ENCODE data around the gene SPATS2L.
A peak's percentile ranks its signal among the peaks of the same experiment; 100 is the strongest.

SPATS2L gene, protein sequence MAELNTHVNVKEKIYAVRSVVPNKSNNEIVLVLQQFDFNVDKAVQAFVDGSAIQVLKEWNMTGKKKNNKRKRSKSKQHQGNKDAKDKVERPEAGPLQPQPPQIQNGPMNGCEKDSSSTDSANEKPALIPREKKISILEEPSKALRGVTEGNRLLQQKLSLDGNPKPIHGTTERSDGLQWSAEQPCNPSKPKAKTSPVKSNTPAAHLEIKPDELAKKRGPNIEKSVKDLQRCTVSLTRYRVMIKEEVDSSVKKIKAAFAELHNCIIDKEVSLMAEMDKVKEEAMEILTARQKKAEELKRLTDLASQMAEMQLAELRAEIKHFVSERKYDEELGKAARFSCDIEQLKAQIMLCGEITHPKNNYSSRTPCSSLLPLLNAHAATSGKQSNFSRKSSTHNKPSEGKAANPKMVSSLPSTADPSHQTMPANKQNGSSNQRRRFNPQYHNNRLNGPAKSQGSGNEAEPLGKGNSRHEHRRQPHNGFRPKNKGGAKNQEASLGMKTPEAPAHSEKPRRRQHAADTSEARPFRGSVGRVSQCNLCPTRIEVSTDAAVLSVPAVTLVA

DNA sequence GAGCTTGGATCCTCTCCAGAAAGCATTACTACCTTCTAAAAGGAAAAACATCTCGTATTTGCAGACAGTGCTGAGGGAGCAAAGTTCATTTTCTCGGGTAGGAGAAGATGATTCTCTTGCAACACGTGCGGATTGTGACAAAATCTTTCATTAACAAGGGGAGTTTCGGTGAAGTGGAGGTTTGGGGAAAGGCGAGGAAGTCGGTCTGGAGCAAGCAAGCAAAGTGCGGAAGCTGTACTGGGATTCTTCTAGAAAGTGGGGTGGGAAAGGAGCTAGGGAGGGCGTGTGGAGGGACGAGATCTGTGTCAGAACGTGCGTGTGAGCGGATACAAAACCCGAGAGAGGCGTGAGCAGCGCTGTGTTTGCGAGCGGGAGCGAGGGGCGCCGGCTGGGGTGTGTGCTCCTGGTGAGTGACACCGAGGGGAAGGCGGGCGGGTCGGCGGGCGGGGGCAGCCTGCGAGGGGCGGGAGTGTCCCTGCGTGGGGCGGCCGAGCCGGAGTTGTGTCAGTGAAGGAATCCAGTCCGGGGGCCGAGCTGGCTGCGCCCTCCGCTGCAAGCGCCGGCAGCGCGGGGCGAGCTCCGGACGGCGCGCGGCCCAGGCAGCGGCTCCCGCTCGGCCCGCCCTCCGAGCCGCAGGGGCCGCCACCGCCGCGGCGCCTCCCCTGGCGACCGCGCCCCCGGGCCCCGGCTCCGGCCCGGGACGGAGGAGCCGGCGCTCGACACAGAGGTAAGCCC is at the start of gene SPATS2L:
TSS of gene SPATS2L (plus strand) at position 498 of the 735 bp plus-strand sequence. CDS start 82,552 bp downstream, outside the sequence.
- peak; percentile 13 to 46 for DNase-seq

- no peak for DNase-seq
Observed at GRCh38 chr2:200257570-200257969, 48.9 kb upstream of the SPATS2L start.

DNA sequence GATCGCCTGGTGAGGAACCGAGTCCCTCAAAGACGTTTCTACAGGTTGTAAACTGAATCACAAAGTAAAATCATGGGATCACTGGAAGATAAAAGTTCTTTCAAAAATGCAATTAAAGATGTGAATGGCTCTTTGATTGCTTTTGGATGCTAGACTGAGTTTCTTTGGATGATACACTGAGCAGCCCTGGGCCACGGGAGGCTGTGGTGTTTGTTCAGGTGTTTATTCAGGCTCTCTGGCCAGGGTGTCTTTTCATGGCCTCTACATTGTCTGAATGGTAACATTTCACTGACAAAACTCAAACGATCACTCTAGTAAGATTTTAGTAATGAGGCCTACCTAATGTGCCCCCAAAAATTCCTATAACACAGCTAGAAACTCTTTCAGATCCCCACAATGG is 48.4 kb upstream of the SPATS2L start:
- DNase-seq, result no peak

DNA sequence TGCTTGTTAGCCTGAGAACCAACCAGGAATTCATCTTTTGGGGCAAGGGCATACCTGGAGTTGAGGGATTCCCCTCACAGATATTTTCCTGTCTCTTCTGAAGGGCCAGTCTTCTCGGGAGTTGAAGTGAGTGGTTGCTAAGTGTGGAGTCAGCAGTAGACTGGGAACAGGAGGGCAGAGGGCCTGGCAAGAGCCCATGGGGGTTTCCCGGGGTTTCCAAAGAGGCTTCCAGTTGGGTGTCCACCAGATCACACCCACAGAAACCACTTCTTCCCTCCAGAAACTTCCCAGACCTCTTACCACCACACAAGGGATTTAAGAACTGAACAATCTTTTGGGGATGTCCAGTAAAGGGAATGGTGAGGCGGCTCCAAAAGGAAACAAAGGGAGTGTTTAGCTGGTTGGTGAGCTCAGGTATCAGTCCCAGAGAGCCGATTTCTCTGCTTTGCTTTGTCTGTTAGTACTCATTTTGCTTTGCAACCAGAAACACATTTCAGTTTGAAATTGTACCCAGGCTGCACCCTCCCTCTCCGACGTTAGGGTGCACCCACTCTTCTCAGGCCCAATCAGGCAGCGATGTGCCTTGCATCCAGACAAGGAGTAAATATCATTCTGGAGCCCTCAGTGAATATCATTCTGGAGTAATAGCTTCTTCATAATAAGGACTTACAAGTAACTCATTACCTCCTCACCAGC is 47.5 kb upstream of the SPATS2L start:
- DNase-seq, result no peak

DNA sequence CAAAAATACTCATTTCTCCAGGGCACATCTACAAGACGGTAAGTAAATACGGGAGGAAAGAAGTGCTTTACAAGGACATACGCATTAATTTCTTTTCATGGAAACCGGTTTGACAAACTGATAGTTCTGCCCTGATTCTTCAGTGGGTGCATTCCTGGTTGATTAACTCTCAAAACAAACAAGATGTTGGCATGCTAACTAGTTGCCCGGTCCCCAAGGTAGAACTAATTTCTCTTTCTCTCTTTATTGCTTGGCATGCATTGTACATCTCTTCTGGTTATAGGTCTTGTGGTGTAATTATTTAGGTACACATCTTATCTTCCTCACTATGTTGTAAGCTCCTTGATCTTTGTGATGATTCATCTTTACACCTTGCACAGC is 46.9 kb upstream of the SPATS2L start:
- DNase-seq, result no peak

DNA sequence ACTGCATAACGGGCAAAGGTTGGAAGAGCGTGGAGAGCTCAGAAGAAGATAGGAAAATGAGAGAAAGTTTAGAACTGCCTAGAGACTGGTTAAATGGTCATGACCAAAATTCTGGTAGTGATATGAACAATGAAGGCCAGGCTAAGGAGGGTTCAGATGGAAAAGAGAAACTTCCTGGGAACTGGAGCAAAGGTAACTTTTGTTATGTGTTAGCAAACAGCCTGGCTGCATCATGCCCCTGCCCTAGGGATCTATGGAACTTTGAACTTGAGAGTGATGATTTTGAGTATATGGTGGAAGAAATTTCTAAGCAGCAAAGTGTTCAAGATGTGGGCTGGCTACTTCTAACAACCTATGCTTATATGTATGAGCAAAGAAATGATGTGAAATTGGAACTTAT is 44.4 kb upstream of the SPATS2L start:
- no peak for DNase-seq

DNA sequence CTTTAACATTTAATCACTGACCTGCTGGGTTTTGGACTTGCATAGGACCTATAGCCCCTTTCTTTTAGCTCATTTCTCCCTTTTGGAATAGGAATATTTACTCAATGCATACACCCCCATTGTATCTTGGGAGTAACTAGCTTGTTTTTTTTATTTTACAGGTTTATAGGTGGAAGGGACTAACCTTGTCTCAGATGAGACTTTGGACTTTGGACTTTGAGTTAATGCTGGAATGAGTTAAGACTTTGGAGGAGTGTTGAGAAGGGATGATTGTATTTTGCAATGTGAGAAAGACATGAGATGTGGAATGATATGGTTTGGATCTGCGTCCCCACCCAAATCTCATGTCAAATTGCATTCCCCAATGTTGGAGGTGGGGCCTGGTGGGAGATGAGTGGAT is 43.2 kb upstream of the SPATS2L start:
- DNase-seq, result no peak

- DNase-seq, result no peak
Observed at GRCh38 chr2:200264631-200265030, 41.9 kb upstream of the SPATS2L start.

- DNase-seq, result no peak
Observed at GRCh38 chr2:200266406-200266805, 40.1 kb upstream of the SPATS2L start.

- no peak for DNase-seq
Observed at GRCh38 chr2:200267350-200267749, 39.1 kb upstream of the SPATS2L start.

- no peak for DNase-seq
Observed at GRCh38 chr2:200270732-200271131, 35.8 kb upstream of the SPATS2L start.

- no peak for DNase-seq
Observed at GRCh38 chr2:200272320-200272719, 34.2 kb upstream of the SPATS2L start.

DNA sequence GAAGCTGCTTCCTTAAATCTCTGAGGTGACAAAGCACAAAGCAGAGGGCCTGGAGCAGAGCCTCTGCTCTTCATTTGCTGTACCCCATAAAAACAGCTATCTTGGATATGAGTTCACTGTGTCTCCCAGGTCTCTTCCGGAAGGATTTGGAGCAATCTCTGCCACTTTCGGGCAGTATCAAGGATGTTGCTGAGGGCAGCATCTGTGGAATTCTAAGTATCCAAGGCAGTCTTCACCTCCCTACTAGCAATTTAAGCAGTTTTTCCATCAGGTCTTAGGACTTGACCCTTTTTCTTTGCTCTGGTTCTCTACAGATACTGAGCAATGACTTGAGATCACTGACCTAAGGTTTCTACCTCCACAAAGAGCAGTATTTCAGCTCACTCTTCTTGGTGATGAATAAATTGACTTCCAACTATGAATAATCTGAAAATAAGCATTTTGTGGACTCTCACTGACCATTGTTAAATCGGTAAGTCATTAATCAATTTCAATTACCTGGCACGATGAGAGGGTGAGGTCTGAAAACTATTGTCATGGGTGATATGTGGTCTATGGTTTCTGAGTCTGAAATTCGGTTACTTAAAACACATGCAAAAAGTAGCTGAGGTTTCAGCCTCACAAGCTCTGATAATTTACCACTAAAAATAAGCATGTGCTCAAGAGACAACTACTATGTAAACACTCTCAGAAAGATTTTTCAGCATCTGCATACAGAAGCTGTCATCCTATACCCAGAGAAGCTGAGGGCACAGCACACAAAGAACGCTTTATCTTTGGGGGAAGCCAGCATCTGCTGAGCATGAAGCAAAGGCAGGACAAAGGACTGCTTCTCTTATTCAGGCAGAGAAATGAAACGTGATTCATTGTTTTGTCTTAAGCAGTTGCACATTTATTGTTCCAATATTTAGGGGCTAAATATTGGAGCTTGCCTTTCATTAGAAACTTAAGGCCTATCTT is 32.1 kb upstream of the SPATS2L start:
- DNase-seq, result no peak

DNA sequence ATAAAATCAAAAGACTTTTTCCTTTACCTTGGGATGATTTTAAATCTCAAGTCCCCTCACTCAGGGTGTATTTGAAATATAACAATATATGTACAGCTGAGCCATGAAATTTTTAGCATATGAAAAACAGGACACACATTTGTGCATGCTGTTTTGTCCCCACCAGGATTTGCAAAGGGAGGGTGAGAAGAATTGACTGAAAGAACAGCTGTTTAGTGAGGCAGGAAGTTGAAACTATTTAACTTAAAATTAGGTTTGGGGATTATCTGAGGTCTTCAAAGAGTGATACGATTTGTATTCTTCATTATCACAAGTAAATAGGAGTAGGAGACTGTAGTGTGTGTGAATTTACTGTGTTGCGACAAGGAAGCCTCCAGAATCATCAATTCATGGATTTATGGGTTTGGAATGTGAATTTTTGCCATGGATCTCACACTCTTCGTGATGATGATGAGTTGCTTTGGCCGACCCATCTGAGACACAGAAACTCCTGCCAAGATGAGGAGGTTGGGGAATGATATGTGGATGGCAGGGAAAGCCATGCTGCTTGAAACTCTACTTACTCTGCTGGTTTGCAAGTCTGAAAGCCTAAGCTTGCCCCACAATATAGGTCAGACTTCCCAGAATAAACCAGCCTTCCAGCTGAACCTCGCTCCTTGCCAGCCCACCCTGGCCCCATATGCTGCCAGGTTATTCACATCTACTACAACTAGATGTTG is 31.0 kb upstream of the SPATS2L start:
- no peak for DNase-seq

DNA sequence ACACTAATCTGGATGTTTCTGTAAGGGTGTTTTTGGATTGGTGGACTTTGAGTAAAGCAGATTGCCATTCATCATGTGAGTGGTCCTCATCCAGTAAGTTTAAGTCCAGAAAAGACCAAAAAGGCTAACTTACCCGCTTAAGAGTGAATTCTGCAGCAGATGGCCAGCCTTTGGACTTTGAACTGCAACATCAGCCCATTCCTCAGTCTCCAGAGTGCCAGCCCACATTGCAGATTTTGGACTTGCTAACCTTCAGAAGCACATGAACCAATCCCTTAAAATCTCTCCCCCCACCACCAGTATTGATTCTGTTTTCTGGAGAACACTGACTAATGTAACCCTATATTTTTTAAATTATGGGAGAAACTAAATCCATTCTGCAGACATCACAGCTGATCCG is 30.0 kb upstream of the SPATS2L start:
- DNase-seq, result no peak

DNA sequence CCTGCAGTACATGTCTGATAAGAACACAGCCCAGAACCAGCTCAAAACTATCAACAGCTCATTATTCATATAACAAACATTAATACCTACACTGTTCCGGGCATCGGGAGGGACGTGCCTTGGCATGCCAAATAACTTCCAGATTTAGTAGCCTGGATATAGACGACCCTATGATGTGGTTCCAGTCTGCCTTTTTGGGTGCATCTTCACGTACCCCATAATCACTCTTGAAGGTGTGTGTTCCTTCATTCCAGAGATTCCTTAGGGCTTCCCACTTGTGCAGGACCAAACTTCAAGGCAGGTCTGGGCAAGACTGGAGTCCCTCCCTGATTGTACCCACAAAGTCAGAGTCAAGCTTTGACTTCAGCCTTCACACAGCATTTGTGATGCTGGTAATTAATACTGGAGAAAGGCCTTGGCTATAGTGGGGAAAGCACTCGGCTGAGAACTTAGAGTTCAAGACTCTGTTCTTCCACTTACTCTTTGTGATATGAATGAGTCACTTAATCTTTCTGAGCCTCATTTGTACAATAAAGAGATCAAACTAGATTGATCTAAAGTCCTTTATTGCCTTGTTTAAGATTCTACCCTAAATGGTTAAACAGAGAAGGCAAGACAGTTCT is 27.7 kb upstream of the SPATS2L start:
- DNase-seq, result no peak

DNA sequence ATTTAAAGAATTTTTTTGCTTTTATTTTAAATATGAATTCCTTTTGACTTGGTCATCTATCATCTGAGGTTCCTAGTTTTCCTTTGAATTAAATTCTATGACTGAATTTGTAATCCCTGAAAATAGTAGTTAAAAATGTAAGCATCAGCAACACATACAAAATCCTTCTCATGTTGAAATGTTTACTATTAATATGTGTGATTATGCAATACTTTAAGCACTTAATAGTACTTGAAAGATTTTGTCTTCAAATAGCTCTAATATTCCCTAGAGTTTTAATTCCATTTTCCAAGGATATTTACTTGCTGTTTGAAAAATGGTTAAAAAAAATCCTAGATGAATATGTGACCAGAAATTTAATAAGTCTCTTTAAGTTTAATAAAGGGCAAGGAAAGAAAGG is 26.6 kb upstream of the SPATS2L start:
- DNase-seq, result no peak

GRCh38 chr2:200286578-200286977 is 19.9 kb upstream of the SPATS2L start:
- DNase-seq, result no peak

GRCh38 chr2:200288670-200289429 is 17.6 kb upstream of the SPATS2L start:
- DNase-seq, result no peak

GRCh38 chr2:200296118-200296517 is 10.4 kb upstream of the SPATS2L start:
- peak in 1 of 2 experiments; percentile 30 for DNase-seq
